ENCODE measurements around the gene CD99L2.

DNA sequence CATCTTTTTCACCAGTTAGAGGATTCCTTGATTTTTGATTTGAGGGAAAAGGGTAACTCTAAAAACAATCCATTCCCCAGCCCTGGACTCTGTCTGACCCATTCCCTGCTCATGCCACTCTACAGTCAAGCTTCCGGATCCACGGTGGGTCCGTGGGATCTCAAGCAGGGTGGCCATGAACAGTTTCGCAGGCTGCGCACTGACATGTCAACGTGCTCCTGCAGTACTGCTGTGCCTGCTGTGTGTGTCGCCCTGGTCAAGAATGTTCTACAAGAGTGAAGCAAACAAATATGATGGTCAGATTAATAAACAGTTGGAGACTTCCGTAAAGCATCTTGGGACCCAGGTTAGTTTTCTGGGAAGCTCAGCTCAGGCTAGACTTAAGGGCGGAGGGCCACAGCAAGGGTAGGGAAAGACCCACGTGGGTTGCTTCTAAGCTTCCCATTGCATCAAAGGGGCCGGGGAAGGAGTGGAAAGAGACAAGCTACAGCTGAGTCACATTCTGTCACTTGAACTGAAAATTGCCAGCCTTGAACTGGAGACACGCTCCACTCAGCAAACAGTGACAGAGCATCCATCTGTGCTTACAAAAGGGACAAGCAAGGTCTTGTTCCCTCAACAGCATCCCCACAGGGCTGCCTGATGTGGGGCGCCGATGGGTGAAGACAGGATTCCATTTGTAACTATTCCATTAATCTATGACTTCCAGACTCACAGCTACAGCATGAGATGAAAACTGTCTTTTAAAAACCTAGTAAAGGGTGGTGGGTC, 123.5 kb downstream of the CD99L2 start:
- TF ChIP-seq RARB (CRISPR knock-in tag; IDR thresholded peaks at IDR 0.05) (no peak), ZFP3 (CRISPR knock-in tag; IDR thresholded peaks at IDR 0.05) (no peak), ZFP30 (CRISPR knock-in tag; IDR thresholded peaks at IDR 0.05) (no peak), CSDC2 (CRISPR knock-in tag; IDR thresholded peaks at IDR 0.05) (no peak), ESRRG (CRISPR knock-in tag; IDR thresholded peaks at IDR 0.05) (no peak), PPARA (CRISPR knock-in tag; IDR thresholded peaks at IDR 0.05; ENCODE audit: borderline replicate concordance) (no peak), ZNF70 (CRISPR knock-in tag; IDR thresholded peaks at IDR 0.05) (no peak), SNAI2 (CRISPR knock-in tag; IDR thresholded peaks at IDR 0.05) (no peak)
- TF ChIP-seq, protein P1, sequence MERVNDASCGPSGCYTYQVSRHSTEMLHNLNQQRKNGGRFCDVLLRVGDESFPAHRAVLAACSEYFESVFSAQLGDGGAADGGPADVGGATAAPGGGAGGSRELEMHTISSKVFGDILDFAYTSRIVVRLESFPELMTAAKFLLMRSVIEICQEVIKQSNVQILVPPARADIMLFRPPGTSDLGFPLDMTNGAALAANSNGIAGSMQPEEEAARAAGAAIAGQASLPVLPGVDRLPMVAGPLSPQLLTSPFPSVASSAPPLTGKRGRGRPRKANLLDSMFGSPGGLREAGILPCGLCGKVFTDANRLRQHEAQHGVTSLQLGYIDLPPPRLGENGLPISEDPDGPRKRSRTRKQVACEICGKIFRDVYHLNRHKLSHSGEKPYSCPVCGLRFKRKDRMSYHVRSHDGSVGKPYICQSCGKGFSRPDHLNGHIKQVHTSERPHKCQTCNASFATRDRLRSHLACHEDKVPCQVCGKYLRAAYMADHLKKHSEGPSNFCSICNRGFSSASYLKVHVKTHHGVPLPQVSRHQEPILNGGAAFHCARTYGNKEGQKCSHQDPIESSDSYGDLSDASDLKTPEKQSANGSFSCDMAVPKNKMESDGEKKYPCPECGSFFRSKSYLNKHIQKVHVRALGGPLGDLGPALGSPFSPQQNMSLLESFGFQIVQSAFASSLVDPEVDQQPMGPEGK (CRISPR knock-in tag; IDR thresholded peaks at IDR 0.05; ENCODE audit: borderline replicate concordance), result no peak
- TF ChIP-seq, protein P2, sequence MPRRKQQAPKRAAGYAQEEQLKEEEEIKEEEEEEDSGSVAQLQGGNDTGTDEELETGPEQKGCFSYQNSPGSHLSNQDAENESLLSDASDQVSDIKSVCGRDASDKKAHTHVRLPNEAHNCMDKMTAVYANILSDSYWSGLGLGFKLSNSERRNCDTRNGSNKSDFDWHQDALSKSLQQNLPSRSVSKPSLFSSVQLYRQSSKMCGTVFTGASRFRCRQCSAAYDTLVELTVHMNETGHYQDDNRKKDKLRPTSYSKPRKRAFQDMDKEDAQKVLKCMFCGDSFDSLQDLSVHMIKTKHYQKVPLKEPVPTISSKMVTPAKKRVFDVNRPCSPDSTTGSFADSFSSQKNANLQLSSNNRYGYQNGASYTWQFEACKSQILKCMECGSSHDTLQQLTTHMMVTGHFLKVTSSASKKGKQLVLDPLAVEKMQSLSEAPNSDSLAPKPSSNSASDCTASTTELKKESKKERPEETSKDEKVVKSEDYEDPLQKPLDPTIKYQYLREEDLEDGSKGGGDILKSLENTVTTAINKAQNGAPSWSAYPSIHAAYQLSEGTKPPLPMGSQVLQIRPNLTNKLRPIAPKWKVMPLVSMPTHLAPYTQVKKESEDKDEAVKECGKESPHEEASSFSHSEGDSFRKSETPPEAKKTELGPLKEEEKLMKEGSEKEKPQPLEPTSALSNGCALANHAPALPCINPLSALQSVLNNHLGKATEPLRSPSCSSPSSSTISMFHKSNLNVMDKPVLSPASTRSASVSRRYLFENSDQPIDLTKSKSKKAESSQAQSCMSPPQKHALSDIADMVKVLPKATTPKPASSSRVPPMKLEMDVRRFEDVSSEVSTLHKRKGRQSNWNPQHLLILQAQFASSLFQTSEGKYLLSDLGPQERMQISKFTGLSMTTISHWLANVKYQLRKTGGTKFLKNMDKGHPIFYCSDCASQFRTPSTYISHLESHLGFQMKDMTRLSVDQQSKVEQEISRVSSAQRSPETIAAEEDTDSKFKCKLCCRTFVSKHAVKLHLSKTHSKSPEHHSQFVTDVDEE (CRISPR knock-in tag; IDR thresholded peaks at IDR 0.05), result no peak
- TF ChIP-seq, protein P3, sequence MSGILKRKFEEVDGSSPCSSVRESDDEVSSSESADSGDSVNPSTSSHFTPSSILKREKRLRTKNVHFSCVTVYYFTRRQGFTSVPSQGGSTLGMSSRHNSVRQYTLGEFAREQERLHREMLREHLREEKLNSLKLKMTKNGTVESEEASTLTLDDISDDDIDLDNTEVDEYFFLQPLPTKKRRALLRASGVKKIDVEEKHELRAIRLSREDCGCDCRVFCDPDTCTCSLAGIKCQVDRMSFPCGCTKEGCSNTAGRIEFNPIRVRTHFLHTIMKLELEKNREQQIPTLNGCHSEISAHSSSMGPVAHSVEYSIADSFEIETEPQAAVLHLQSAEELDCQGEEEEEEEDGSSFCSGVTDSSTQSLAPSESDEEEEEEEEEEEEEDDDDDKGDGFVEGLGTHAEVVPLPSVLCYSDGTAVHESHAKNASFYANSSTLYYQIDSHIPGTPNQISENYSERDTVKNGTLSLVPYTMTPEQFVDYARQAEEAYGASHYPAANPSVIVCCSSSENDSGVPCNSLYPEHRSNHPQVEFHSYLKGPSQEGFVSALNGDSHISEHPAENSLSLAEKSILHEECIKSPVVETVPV (CRISPR knock-in tag; IDR thresholded peaks at IDR 0.05), result no peak
- TF ChIP-seq, protein P4, sequence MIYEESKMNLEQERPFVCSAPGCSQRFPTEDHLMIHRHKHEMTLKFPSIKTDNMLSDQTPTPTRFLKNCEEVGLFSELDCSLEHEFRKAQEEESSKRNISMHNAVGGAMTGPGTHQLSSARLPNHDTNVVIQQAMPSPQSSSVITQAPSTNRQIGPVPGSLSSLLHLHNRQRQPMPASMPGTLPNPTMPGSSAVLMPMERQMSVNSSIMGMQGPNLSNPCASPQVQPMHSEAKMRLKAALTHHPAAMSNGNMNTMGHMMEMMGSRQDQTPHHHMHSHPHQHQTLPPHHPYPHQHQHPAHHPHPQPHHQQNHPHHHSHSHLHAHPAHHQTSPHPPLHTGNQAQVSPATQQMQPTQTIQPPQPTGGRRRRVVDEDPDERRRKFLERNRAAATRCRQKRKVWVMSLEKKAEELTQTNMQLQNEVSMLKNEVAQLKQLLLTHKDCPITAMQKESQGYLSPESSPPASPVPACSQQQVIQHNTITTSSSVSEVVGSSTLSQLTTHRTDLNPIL (CRISPR knock-in tag; IDR thresholded peaks at IDR 0.05; ENCODE audit: low read depth), result no peak
